B cell (primary cell): ENCODE results near the gene PRRC2A. TPM values are rescaled to one million over a fixed set of nuclear protein-coding genes. Genes with fewer than 3 reads are reported as not detected.

ENCODE experiments used
- ATAC-seq: fragments of 200-7000 bp; cut with Tn5 transposase; one replicate; pipeline ENCODE4 v1.10.0; 2021; ENCODE audit warnings: low read depth, mild to moderate bottlenecking, moderate number of reproducible peaks, moderate library complexity
- CTCF ChIA-PET: fragments of 350-600 bp; sonication (Branson Sonifier 250); formaldehyde crosslinking; loops from one replicate; lab custom pipeline; 2021; ENCODE audit warnings: antibody characterized with exemption, inconsistent platforms; lab: Charles Lee
- POLR2A ChIA-PET: fragments of 350-600 bp; sonication (Branson Sonifier 250); formaldehyde crosslinking; loops from one replicate; lab custom pipeline; 2021; ENCODE audit warnings: antibody characterized with exemption; lab: Charles Lee
- DNase-seq: peaks from one replicate; pipeline ENCODE4 v3.0.0; 2013
- H2AFZ ChIP-seq: 2 replicates; pipeline ENCODE4 v1.6.1; 2012; ENCODE audit warnings: mild to moderate bottlenecking, low read depth, low read length; ENCODE audit not compliant: insufficient read depth, poor library complexity, severe bottlenecking
- H3K27ac ChIP-seq, 2 donors: 1 replicate in 1 of 2; 2 replicates in 1 of 2; pipeline ENCODE4 v1.5.1; 2012 to 2013; ENCODE audit warnings: low read length in 2 of 2, mild to moderate bottlenecking in 2 of 2, moderate library complexity in 1 of 2
- H3K27me3 ChIP-seq, 4 experiments: fragments of 200-600 bp in 1 of 4; sonication (generic) in 1 of 4; replicated peaks in 1 of 4; 1 replicate in 2 of 4; 2 replicates in 2 of 4; pipeline versions ENCODE4 v1.6.1 to v1.7.0; 2013 to 2016; ENCODE audit warnings: low read length in 3 of 4, mild to moderate bottlenecking in 2 of 4, mixed read lengths in 1 of 4, moderate library complexity in 1 of 4; ENCODE audit not compliant: insufficient read depth in 4 of 4, control insufficient read depth in 3 of 4; ENCODE audit errors: control extremely low read depth in 1 of 4
- H3K36me3 ChIP-seq, 2 experiments: replicated peaks in 1 of 2; 1 replicate in 1 of 2; 2 replicates in 1 of 2; pipeline versions ENCODE4 v1.6.1 to v1.7.1; 2013; ENCODE audit warnings: low read length in 1 of 2; ENCODE audit not compliant: insufficient read depth in 2 of 2, control insufficient read depth in 1 of 2; ENCODE audit errors: control extremely low read depth in 1 of 2, extremely low read depth in 1 of 2
- H3K4me1 ChIP-seq, 2 donors: fragments of 200-600 bp in 1 of 2; sonication (generic) in 1 of 2; 1 replicate in 1 of 2; 2 replicates in 1 of 2; pipeline versions ENCODE4 v1.5.1 to v1.6.1; 2013 to 2017; ENCODE audit warnings: low read length in 2 of 2; ENCODE audit not compliant: control insufficient read depth in 2 of 2, insufficient read depth in 2 of 2
- H3K4me2 ChIP-seq: replicated peaks from 2 replicates; pipeline ENCODE3; 2012; ENCODE audit warnings: mild to moderate bottlenecking, low read depth, low read length; ENCODE audit not compliant: poor library complexity, severe bottlenecking
- H3K4me3 ChIP-seq, 5 experiments: fragments of 200-600 bp in 1 of 5; sonication (generic) in 1 of 5; 1 replicate in 3 of 5; 2 replicates in 2 of 5; pipeline versions ENCODE4 v1.5.1 to v1.7.0; 2011 to 2016; ENCODE audit warnings: low read length in 4 of 5, mild to moderate bottlenecking in 4 of 5, low read depth in 2 of 5, control low read depth in 1 of 5, moderate library complexity in 1 of 5; ENCODE audit not compliant: insufficient read depth in 1 of 5; ENCODE audit errors: control extremely low read depth in 1 of 5, extremely low read depth in 1 of 5
- H3K79me2 ChIP-seq: fragments of 200-600 bp; sonication (generic); one replicate; pipeline ENCODE4 v1.6.0; 2016; ENCODE audit warnings: low read length; ENCODE audit not compliant: control insufficient read depth, insufficient read depth
- H3K9ac ChIP-seq: fragments of 200-600 bp; sonication (generic); 2 replicates; pipeline ENCODE4 v1.6.1; 2017; ENCODE audit warnings: mild to moderate bottlenecking, low read length, moderate library complexity
- H3K9me3 ChIP-seq, 3 donors: one replicate each; pipeline versions ENCODE4 v1.6.1 to v1.7.1; 2013; ENCODE audit warnings: low read length in 2 of 3; ENCODE audit not compliant: control insufficient read depth in 2 of 3, insufficient read depth in 1 of 3; ENCODE audit errors: control extremely low read depth in 1 of 3
- H4K20me1 ChIP-seq: 2 replicates; pipeline ENCODE4 v1.6.0; 2012; ENCODE audit warnings: mild to moderate bottlenecking, low read length; ENCODE audit not compliant: insufficient read depth, control insufficient read depth, poor library complexity, severe bottlenecking
- H3K27ac Mint-ChIP-seq: one replicate; pipeline ENCODE4 v1.8.0; 2021; ENCODE audit warnings: mixed read lengths
- H3K27me3 Mint-ChIP-seq: one replicate; pipeline ENCODE4 v1.8.0; 2021; ENCODE audit warnings: mixed read lengths
- H3K4me1 Mint-ChIP-seq: one replicate; pipeline ENCODE4 v1.8.0; 2021; ENCODE audit warnings: mixed read lengths
- H3K4me3 Mint-ChIP-seq: one replicate; pipeline ENCODE4 v1.8.0; 2021; ENCODE audit warnings: mixed read lengths
- H3K9me3 Mint-ChIP-seq: one replicate; pipeline ENCODE4 v1.8.0; 2022; ENCODE audit warnings: mixed read lengths; ENCODE audit not compliant: insufficient read depth
- CTCF ChIP-seq: fragments of 200-600 bp; IDR thresholded peaks from one replicate; pipeline ENCODE4 v1.8.0; 2022; ENCODE audit warnings: antibody characterized with exemption, mild to moderate bottlenecking
- EZH2 ChIP-seq: IDR thresholded peaks from 2 replicates; pipeline ENCODE4 v1.6.1; 2012; ENCODE audit warnings: borderline replicate concordance, low read depth, mild to moderate bottlenecking, moderate library complexity, low read length; ENCODE audit not compliant: insufficient read depth, poor library complexity, severe bottlenecking
- WGBS: methylation state at CpG from one replicate; pipeline ENCODE4 v1.1.5; 2013; ENCODE audit warnings: missing lambda C conversion rate; ENCODE audit not compliant: insufficient coverage; 5-methylcytosine and 5-hydroxymethylcytosine counted together
- intact Hi-C: fragments of 100-400 bp; cut with micrococcal nuclease; formaldehyde crosslinking; loops from one replicate; pipeline ENCODE4 v1.10.0; 2022
- polyA plus RNA-seq: library from polyadenylated mRNA; depleted of rRNA; stranded (reverse); fragments of >200 nt; gene quantifications from 2 replicates; pipeline ENCODE4 v1.2.3, GENCODE V29; 2012
- total RNA-seq, 2 donors: library from RNA; stranded (reverse); fragments of 120-200 nt in 1 of 2; gene quantifications; 1 replicate in 1 of 2; 2 replicates in 1 of 2; pipeline versions ENCODE4 v1.2.3 to v1.2.4, GENCODE V29; 2013 to 2022

The PRRC2A gene
- total and polyA plus RNA-seq, 2 donors (not counting 1 experiment from before 2014, with no cell fraction given), result 153 to 265 TPM

- Histone ChIP-seq H2AFZ (peak overlapping the region; percentile 76), H3K4me2 (peak overlapping the region; percentile 90), H3K27ac (peak overlapping the region; percentile 97 to 99), H3K36me3 (peaks cover 4 to 26% of the 10 kb centered on the region in 2 experiments), H3K4me3 (peak overlapping the region; percentile 8 to 90 (median 84)), H4K20me1 (peaks cover 6% of the 10 kb centered on the region), H3K9me3 (peaks cover 0 to 6% (median 0%) of the 10 kb centered on the region in 3 donors), H3K4me1 (peaks cover 26 to 35% of the 10 kb centered on the region in 2 donors), H3K79me2 (peaks cover 19% of the 10 kb centered on the region), H3K9ac (peak overlapping the region; percentile 90), H3K27me3 (no peaks in the 10 kb centered on the region)
- intact Hi-C loops, result loop anchor here (1.0 to 5.0 kb wide), 9 partner anchors 22 to 337 kb away; partner anchors contain the start of genes BAG6, EHMT2, LSM2 and NELFE
- ChIA-PET POLR2A (interaction anchor here (0.6 to 1.7 kb wide), 9 partner anchors 32 to 215 kb away, joined by 3 to 7 read pairs (median 5); partner anchors contain the start of genes ATP6V1G2, BAG6, C6orf47 and DDX39B), CTCF (interaction anchor here (0.8 to 2.3 kb wide), 3 partner anchors 22 to 69 kb away, joined by 5 to 9 read pairs (median 5); partner anchors contain the start of gene NCR3)
- peak; percentile 99 for DNase-seq
- no peaks in the 10 kb centered on the region for H3K9me3 Mint-ChIP-seq
- H3K27ac Mint-ChIP-seq, result peak overlapping the region; percentile 95
- 0% methylated on average over 44 of the region's 50 CpGs for WGBS
- H3K4me1 Mint-ChIP-seq, result peaks cover 45% of the 10 kb centered on the region
- ATAC-seq, result peak; percentile 84
- no peak for TF ChIP-seq EZH2
- no peak for TF ChIP-seq CTCF
- peak overlapping the region; percentile 86 for H3K4me3 Mint-ChIP-seq
- no peaks in the 10 kb centered on the region for H3K27me3 Mint-ChIP-seq
Observed at GRCh38 chr6:31619805-31620585, 520 bp upstream of the PRRC2A start.
